ENCODE data around the gene SLC35E1. TPM values are rescaled to one million over a fixed set of nuclear protein-coding genes. Genes with fewer than 3 reads are reported as not detected.
A peak's percentile ranks its signal among the peaks of the same experiment; 100 is the strongest.
"Not testable (repeated sequence)": the region's sequence is repeated elsewhere in the genome, so short reads cannot be mapped to it uniquely, and the experiment has no call there.

The SLC35E1 gene
- total RNA-seq, 1 donor from 2014 or later, result 24.8 TPM

DNA sequence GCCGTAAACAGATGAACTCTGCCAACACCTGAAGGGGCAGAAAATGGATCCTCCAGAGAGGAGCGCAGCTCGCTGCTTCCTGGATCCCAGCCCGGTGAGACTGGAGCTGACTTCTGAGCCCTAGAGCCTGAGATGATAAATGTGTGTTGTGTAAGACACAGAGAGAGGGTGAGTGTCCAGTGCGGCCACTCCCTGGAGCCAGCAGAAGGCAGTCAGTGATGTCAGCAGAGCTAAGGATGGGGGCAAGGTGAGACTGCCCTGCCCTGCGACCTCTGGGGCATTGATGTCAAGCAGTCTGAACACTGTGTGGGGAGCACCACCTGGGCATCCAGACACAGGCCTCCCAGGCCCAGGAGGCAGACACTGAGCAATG is 9.7 kb upstream of the SLC35E1 start:
- no peak for DNase-seq (ENCODE audit: low read depth in 2 of 2)

DNA sequence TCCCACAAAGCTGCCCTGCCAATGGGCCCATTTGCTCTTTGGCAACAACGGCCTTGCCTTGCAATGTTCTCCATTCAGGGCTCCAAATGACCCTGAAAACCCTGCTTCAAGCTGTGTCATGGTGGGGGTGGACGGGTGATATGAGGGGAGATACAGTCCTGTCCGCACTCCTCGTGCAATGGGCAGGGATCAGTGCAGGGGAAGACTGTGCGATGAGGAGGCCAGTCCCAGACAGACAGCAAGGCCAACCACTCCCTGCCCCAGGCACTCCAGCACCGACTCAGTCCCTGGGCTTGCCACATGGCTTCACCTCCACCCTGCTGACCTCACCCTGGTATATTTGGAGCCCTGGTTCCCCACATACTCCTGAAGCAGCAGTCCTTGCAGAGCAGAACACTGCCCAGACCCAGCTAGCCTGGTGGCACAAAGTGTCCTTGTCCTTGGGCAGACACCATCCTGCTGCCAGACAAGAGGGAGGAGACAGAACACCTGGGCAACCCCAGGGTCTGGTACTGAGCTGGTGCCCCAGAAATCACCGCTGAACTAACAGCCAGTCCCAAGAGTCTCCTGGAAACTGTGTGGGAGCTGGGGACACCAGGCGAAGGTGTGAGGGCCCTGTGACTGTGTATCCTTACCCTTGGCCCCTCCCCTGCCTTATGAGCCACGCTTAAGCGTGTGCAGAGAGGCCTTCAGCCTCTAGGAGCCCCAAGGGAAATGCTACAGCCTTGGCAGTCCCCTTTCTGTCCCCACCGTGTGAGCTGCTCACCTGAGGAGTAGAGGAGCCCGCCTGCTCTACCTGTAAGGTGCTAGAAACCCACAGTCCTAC is 9.1 kb upstream of the SLC35E1 start:
- no peak for DNase-seq (ENCODE audit: low read depth in 2 of 2)

DNA sequence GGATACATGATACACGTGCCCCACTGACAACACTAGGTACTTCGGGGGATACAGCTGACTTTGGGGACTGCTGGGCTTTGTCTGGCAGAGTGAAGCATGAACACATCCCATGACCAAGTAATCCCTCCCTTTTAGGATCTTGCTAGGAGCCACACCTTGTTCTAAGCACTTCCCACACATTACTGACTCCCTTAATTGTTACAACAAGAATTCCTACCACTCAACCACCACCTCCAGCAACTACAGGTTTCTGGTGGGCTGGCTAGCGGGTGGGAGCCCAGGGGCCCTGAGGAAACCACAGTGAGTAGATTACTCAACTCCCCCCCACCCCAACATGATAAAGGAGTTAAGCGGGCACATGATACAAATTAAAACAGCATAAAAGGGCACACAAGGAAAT is 7.2 kb upstream of the SLC35E1 start:
- DNase-seq (ENCODE audit: low read depth in 2 of 2), result no peak

DNA sequence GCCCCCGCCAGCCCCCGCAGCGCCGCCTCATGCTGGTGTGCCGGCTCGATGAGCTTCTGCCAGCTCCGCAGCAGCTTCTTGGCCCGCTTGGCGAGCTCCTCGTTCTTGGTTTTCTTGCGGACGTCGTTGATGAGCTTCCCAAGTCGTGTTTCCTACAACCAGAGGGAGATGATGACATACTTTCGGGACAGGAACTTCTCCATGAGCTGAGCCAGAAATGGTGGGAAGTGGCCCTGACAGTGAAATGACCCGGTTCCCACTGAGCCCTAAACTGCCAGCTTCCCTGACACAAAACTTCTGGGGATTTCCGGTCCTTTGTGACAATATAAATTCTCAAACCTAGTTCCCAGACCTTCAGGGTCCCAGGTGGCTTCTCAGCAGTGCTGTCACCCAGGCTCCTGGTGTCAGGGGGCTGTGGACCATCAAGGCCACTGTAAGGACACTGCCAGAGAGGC is 5.3 kb upstream of the SLC35E1 start:
- DNase-seq (ENCODE audit: low read depth in 2 of 2), result no peak

DNA sequence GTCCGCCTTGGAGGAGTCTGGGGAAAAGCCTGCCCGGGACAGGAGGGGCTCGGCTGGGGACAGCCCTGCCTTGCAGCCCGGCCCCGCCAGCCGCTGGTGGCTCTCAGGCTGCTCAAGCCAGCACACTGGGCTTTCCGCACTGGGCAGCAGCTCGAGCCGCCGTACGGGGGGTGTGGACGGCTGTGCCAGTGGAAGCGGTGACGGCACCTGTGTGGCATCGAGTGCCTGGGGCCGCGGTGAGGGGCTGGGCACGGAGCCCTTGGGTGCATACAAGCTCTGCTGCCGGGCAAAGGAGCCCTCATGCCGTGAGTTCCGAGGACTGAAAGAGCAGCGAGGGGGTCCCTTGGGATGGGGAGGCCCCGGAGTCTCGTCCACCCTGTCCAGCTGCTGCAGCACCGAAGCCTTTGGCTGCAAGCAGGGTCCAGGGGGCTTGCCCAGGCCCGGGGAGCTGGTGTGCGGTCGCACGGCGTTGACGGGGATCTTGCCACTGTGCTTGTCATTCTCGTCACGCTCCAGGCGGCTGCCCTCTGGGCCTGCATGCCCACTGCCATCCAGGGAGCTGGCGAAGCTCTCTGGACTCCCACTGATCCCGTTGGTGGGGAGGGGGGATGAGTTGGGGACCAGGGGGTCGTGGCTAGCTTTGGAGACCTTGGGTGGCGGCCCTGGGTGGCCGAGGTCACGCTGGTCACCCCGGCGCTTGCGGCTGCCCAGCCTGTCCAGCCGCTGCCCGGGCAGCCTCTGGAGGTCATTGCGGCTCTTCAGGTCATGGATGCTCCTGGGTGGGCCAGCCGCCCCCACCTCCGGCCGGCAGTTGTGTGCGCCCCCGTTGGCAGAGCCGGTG is 4.7 kb upstream of the SLC35E1 start:
- DNase-seq (ENCODE audit: low read depth in 2 of 2), result no peak

DNA sequence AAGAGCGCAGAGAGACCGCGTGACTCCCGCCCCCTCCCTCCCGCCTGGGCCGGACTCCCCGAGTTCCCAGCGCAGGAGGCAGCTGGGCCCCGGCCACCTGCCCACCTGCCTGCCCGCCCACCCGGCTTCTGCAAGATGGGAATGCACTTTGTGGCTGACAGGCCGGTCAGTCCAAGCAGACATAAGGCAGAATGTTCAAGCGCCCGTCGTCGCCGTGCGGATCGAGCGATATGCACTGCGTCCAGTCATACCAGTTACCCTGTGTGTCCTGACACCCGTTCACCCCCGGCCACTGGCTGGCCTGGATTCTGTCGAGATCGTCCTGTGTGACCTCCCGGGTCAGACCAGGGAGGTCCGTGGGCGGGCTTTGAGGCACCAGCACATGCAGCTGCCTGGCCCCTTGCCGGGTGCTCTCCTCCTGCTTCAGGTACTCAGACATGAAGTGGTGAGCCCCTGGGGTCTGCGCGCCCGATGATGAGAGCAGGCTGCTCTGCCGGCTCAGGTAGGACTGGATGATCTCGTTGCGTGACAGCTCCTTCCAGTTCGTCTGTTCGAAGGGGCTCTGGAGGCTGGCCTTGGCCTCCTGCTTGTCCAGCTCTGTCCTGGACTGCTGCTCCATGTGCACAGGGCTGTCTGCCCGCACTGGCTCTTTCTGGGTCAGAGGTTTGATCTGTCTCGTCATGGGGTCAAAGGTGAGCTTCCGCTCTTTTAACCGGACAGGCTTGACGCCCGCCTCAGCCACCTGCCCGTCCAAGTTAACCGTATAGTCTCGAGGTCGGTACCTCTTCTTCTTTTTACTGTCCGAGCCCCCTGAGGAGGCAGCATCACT is 3.9 kb upstream of the SLC35E1 start:
- DNase-seq (ENCODE audit: low read depth in 2 of 2), result no peak

DNA sequence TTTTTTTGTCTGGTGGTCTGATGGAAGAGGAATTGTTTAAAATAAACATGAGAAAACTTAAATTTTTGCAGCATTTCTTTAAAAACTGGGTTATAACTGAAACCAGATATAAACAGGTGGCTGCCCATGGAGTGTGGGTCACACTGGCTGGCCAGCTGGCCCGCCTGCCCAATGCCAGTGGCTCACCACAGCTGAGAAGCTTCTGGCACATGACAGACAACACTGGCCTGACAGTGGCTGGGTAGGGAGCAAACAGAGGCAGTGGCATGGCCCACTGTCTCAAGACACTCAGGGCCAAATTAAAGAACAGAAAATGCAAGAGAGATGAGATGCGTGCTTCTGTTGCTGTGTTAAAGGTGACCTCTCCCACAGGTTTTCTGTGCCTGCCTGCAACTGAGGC is 3.1 kb upstream of the SLC35E1 start:
- no peak for DNase-seq (ENCODE audit: low read depth in 2 of 2)

DNA sequence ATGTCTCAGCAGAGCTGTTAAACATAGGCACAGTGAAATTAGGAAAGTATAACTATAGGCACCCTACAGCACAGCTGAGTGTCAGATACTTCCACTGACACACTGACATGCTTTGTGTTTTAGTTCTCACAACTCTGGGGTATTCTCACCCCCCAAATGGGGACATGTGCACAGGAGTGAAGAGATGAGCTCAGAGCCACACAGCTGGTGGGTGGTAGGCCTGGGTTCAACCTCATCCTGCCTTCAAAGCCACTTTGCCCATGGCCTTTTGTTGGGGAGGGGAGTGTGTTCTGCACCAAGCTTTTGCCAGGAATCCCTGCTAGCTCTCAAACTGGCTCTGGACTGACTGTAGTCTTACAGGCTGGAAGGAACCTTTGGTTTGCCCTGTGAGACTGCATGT is 1.7 kb upstream of the SLC35E1 start:
- DNase-seq (ENCODE audit: low read depth in 2 of 2), result no peak

DNA sequence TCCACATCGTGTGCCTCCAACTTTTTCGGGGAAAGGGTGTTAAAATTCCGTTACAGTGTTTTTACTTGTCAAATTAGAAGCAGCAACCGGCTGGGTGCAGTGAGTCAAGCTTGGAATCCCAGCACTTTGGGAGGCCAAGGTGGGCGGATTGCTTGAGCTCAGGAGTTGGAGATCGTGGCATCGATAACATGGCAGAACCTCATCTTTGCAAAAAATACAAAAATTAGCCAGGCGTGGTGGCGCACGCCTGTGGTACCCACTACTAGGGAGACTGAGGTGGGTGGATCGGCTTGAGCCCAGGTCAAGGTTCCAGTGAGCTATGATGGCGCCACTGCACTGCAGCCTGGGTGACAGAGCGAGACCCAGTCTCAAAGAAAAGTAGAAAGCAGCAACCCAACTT is 1.1 kb upstream of the SLC35E1 start:
- DNase-seq (ENCODE audit: low read depth in 2 of 2), result no peak

DNA sequence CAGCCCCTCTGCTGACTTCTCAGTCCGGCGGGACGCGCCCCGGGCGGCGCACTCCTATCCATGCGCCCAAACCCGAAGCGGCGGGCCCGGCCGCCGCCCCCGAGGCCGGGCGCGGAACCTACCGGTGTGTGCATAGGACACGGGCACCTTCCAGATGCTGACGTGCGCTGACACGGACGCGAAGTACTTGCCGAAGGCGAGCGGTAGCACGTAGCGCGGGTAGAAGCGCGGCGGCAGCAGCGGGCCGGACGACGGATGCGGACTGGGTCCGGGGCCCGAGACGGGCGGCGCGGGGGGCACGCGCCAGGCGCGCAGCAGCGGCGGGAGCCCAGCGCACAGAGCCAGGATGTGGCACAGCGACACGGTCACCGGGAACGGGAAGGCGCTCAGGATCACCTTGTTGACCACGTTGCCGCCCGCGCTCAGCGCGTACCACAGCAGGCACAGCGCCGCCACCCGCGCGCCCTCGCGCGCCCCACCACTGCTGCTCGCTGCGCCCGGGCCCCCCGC is 338 bp downstream of the SLC35E1 start:
- DNase-seq (ENCODE audit: low read depth in 2 of 2), result peak in 1 of 2 donors; percentile 47

DNA sequence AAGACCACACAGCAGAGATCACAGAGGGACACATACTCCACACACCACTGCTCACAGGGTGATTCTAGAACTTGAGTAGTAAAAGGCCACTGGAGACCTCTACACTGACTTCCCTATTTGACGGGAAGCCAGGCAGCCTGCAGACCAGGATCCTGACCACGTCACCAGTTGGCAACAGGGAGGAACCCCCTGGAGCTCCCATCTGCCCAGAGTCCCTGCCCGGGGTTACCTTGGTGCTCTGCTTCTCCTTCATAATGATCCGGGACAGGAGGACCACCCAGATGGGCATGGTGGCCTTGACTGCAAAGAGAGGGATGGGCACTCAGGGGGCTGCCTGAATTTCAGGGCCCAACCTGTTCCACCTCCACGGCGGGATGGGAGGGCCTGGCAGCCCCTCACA is 932 bp downstream of the SLC35E1 start:
- peak; percentile 50 to 70 for DNase-seq (ENCODE audit: low read depth in 2 of 2)

DNA sequence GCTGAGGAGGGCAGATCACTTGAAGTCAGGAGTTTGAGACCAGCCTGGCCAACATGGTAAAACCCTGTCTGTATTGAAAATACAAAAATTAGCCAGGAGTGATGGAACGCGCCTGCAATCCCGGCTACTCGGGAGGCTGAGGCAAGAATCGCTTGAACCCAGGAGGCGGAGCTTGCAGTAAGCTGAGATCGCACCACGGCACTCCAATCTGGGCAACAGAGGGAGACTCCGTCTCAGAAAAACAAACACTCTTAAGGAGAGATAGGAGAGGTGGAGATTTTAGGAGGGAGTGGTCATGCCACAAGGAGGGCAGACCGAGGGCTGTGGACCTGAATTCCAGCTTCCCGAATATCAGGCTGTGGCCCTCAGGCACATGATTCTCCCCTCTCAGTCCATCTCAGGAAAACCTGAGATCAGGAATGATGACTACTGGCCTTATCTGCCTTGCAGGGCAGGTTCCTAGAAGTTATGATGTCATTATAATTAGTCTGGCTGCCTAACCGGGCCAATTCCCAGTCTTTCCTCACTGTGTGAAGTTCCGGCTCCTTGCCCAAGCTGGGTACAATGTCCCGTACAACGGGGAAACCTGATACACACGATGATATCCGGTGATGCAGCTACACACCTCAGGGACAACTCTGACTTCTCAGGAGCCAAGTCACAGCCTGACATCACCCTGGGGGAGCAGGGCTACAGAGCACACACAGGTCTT is 2.5 kb downstream of the SLC35E1 start:
- no peak for DNase-seq (ENCODE audit: low read depth in 2 of 2)

DNA sequence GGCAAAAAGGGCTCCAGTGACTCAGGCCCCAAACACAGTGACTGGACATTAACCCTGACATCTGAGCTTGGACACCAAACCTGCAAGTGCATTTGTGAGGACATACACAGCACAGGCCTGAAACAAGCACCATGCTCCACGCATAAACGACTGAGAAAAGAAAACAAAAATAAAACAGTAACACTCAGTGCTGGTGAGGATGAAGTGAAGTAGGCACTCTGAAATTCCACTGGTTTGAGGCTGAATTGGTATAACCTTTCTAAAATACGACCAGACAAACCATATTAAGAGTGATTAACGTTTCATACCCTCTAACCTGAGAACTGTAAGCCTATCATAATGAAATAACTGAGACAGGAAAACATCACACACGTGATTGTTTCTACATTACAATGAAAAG is 5.5 kb downstream of the SLC35E1 start:
- DNase-seq (ENCODE audit: low read depth in 2 of 2), result no peak

DNA sequence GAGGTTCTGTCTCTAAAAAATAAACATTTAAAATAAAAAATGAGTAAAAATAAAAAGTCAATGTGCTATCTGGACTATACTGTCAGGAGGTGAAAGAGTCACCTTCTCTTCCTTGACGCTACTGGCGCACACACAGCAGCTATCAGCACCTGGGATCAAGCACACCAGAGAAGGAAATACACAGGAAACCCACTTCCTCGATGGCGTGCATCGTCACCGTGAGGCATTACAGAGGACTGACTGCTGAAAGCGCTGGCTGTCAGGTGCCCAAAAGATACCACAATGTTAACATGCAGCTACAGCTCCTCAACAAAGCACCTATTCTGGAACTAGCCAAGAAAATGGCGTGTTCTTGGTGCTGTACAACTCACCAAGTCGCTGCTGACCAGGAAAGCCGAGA is 6.1 kb downstream of the SLC35E1 start:
- DNase-seq (ENCODE audit: low read depth in 2 of 2), result peak; percentile 93 to 94

DNA sequence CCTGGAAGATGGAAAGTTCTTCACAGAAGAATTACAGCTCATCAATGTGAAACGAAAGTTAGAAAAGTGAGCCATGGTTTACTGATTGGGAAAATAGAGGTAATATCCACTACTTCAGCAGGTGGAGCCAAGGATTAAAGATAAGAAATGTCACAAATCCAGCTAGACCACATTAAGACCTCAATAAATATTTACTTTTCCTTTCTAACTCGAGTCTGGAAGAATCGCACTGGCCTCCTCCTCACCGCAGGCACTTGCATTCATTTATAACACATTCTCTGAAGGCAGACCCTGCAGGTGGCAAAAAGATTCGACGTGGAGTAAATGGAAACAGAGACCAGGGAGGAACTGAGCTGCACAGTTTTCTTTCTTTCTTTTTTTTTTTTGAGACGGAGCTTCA is 7.4 kb downstream of the SLC35E1 start:
- DNase-seq (ENCODE audit: low read depth in 2 of 2), result no peak

DNA sequence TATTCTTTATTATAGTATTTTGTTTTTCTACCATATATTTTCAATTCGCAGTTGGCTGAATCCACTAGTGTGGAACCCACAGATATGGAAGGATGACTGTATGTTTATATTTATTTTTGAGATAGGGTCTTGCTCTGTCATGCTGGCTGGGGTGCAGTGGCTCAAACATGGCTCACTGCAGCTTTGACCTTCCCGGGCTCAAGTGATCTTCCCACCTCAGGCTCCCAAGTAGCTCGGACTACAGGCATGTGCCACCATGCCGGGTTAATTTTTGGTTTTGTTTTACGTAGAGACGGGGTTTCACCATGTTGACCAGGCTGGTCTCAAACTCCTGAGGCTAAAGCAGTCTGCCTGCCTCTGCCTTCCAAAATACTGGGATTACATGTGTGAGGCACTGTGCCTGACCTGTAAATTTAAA is 9.6 kb downstream of the SLC35E1 start:
- no peak for DNase-seq (ENCODE audit: low read depth in 2 of 2)

DNA sequence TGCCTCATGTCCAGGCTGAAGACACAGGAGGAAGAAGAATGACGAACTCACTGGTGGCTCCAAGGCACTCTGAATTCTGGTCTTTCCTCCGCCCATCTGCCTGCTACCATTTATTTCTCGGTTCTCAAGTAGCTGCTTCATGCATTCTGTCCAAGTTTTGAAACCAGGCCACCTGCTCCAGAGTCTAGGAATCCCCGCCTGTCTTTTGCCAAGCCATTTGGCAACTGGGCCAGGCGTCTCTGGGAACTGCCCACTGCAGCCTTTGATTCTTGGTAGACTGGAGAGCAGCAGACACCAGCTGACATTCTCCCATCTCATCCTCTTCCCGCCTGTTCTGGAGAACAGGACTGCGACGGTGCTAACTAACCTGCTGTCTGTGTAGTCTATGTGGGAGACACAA is 10.8 kb downstream of the SLC35E1 start:
- no peak for DNase-seq (ENCODE audit: low read depth in 2 of 2)

DNA sequence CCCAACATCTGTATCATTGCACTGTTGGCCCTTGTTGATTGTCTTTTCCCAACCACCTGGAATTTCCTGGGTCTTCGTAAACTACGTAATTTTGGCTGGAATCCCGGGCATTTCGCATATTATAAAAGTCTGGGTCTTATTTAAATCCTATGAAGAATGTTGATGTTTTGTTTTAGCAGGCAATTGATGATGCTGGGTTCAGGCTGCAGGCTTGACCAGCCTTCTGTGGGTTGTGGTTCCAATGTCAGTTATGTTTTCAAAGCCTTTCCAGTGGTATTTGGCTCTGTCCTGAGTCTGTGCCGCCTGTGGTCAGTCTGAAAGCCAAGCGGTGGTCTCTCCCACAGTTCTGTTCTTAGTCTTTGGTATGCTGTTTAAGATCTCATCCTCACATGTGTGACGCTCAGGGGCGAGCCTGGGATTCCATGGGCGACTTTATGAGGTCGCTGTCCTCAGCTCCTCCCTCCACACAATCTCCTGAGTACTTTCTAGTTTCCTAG is 12.4 kb downstream of the SLC35E1 start:
- peak in 1 of 2 donors; percentile 41 for DNase-seq (ENCODE audit: low read depth in 2 of 2)

DNA sequence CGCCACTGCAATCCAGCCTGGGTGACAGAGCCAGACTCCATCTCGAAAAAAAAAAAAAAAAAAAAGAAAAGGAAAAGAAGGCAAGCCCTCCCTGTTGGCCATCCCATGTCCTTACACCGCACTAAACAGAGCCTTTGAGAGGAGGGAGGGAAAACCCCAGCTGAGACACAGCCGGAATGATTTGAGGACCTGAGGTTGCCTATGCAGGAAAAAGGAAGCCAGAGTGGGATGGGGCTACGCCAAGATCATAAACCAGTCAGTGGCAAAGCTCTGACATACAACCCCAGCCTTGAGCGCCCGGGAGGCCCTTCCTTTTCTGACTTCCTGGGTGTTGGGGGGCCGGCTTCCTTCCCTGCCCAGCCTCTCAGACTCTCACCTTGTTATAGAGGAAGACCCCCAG is 17.4 kb downstream of the SLC35E1 start:
- DNase-seq (ENCODE audit: low read depth in 2 of 2), result no peak

DNA sequence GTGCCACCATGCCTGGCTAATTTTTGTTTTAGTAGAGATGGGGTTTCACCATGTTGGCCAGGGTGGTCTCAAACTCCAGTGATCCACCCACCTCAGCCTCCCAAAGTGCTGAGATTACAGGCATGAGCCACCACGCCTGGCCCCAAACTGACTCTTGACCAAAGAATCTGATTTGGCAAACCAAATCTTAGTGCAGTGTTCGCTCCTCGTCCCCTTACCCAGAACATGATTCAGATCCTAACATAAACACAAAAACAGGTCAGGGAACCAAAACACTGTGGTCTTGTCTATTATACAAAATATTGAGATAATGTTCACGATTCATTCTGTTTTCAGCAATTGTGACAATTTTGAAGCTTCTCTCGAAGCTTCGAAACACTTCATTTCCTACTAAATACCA is 20.3 kb downstream of the SLC35E1 start:
- not testable (repeated sequence) for DNase-seq (ENCODE audit: low read depth in 2 of 2)

DNA sequence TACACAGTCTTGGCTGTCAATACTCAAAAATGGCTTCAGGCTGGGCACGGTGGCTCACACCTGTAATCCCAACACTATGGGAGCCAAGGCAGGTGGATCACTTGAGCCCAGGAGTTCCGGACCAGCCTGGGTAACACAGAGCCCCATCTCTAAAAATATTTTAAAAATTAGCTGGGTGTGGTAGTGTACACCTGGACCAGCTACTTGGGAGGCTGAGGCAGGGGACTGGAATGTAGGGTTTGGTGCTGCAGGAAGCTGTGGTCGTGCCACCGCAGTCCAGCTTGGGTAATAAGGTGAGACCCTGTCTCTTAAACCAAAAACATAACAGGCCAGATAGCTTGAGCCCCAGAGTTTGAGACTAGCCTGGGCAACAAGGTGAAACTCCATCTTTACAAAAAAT is 23.3 kb downstream of the SLC35E1 start:
- DNase-seq (ENCODE audit: low read depth in 2 of 2), result no peak
